HEK293 (cell line): Measurements from ENCODE around the gene UBALD2.
A peak's percentile ranks its signal among the peaks of the same experiment; 100 is the strongest.
"Not testable (repeated sequence)": the region's sequence is repeated elsewhere in the genome, so short reads cannot be mapped to it uniquely, and the experiment has no call there.

Source experiments
- CTCF ChIA-PET: fragments of 350-600 bp; formaldehyde crosslinking; extraction: SDS; loops from one replicate; lab custom pipeline; 2021; ENCODE audit warnings: antibody characterized with exemption; lab: Yijun Ruan, JAX
- POLR2A ChIA-PET: fragments of 300-600 bp; formaldehyde crosslinking; extraction: SDS; loops from one replicate; lab custom pipeline; 2020; ENCODE audit warnings: antibody characterized with exemption, inconsistent platforms; lab: Yijun Ruan, JAX
- H3K27ac ChIP-seq: fragments of 200-500 bp; sonication (Bioruptor generic); 2 replicates; pipeline ENCODE4 v1.5.1; 2014; ENCODE audit warnings: low read depth, low read length, control low read depth, inconsistent platforms; ENCODE audit errors: extremely low read depth
- H3K36me3 ChIP-seq, 2 experiments: fragments of 200-500 bp in 1 of 2; sonication (Bioruptor generic) in 1 of 2; 1 replicate in 1 of 2; 2 replicates in 1 of 2; pipeline ENCODE4 v1.5.1; 2014 to 2017; ENCODE audit warnings: inconsistent platforms in 2 of 2, low read length in 2 of 2; ENCODE audit not compliant: control insufficient read depth in 2 of 2, insufficient read depth in 1 of 2
- H3K4me1 ChIP-seq: fragments of 200-500 bp; sonication (Bioruptor generic); 2 replicates; pipeline ENCODE4 v1.5.1; 2014; ENCODE audit warnings: mild to moderate bottlenecking, low read length, inconsistent platforms; ENCODE audit not compliant: control insufficient read depth, insufficient read depth
- H3K4me3 ChIP-seq: 2 replicates; pipeline ENCODE4 v1.5.1; 2011; ENCODE audit warnings: low read depth, mild to moderate bottlenecking, control low read depth, low read length, moderate library complexity
- H3K9me3 ChIP-seq: fragments of 200-500 bp; sonication (Bioruptor generic); 2 replicates; pipeline ENCODE4 v1.5.1; 2014; ENCODE audit warnings: low read depth, low read length, inconsistent platforms; ENCODE audit not compliant: control insufficient read depth, insufficient read depth
- BCL11A ChIP-seq: fragments of 450-650 bp; formaldehyde crosslinking; IDR thresholded peaks from 2 replicates; pipeline ENCODE4 v1.5.1; 2016; ENCODE audit warnings: low read depth, missing biosample characterization, missing genetic modification characterization
- GLIS2 ChIP-seq: fragments of 450-650 bp; formaldehyde crosslinking; IDR thresholded peaks from 2 replicates; pipeline ENCODE4 v1.5.1; 2016; ENCODE audit warnings: missing biosample characterization, missing genetic modification characterization
- PRDM1 ChIP-seq: fragments of 450-650 bp; formaldehyde crosslinking; IDR thresholded peaks from 2 replicates; pipeline ENCODE4; 2016; ENCODE audit warnings: missing biosample characterization, missing genetic modification characterization
- SCRT2 ChIP-seq: fragments of 450-650 bp; formaldehyde crosslinking; IDR thresholded peaks from 2 replicates; pipeline ENCODE4 v1.5.1; 2016; ENCODE audit warnings: missing biosample characterization, missing genetic modification characterization
- ZNF202 ChIP-seq: fragments of 450-650 bp; formaldehyde crosslinking; IDR thresholded peaks from 2 replicates; pipeline ENCODE4 v1.5.1; 2016; ENCODE audit warnings: missing biosample characterization, missing genetic modification characterization, borderline replicate concordance
- ZNF404 ChIP-seq: fragments of 450-650 bp; formaldehyde crosslinking; IDR thresholded peaks from 2 replicates; pipeline ENCODE4 v1.5.1; 2017; ENCODE audit warnings: missing biosample characterization, missing genetic modification characterization
- ZNF473 ChIP-seq: fragments of 450-650 bp; formaldehyde crosslinking; IDR thresholded peaks from 2 replicates; pipeline ENCODE4 v1.5.1; 2017; ENCODE audit warnings: missing biosample characterization, missing genetic modification characterization
- ZNF521 ChIP-seq: fragments of 450-650 bp; formaldehyde crosslinking; IDR thresholded peaks from 2 replicates; pipeline ENCODE4 v1.5.1; 2017; ENCODE audit warnings: missing biosample characterization, mild to moderate bottlenecking, missing genetic modification characterization
- ZNF629 ChIP-seq: fragments of 450-650 bp; formaldehyde crosslinking; IDR thresholded peaks from 2 replicates; pipeline ENCODE4 v1.5.1; 2017; ENCODE audit warnings: missing biosample characterization, missing genetic modification characterization
- ZNF747 ChIP-seq: fragments of 450-650 bp; formaldehyde crosslinking; IDR thresholded peaks from 2 replicates; pipeline ENCODE4 v1.5.1; 2016; ENCODE audit warnings: missing biosample characterization, missing genetic modification characterization
- TF ChIP-seq, protein P1 (sequence below): fragments of 450-650 bp; formaldehyde crosslinking; IDR thresholded peaks from 2 replicates; pipeline ENCODE4 v1.5.1; 2016; ENCODE audit warnings: missing biosample characterization, missing genetic modification characterization
- TF ChIP-seq, protein P2 (sequence below): fragments of 450-650 bp; formaldehyde crosslinking; IDR thresholded peaks from 2 replicates; pipeline ENCODE4 v1.5.1; 2016; ENCODE audit warnings: missing biosample characterization, missing genetic modification characterization
- TF ChIP-seq, protein P3 (sequence below): fragments of 450-650 bp; formaldehyde crosslinking; IDR thresholded peaks from 2 replicates; pipeline ENCODE4 v1.5.1; 2016; ENCODE audit warnings: missing biosample characterization, missing genetic modification characterization
- TF ChIP-seq, protein P4 (sequence below): fragments of 450-650 bp; formaldehyde crosslinking; IDR thresholded peaks from 2 replicates; pipeline ENCODE4 v1.5.1; 2016; ENCODE audit warnings: missing biosample characterization, missing genetic modification characterization, borderline replicate concordance

The UBALD2 gene

DNA sequence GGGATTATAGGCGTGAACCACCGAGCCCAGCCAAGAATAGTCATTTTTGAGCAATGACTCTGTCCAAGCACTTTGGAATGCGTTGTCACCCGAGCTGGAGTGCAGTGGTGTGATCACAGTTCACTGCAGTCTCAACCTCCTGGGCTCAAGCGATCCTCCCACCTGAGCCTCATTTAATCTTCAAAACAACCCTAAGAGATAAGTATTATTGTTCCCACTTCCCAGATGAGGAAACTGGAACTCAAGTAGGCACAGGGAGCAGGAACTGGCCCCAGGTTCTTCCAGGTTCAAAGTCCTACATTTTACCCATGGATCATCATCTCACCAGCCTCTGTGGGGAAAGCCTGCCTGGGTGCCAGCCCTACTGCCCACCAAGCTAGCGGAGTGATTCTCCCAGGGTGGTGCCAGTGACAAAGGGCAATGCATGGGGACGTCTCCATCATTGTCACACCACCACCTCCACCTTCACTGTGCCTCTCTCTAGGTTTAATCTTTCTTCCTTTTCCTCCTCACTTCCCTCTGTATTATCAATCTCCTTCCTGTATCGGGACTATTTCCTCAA is 13.6 kb upstream of the UBALD2 start:
- no peak overlapping the region for H3K4me3 ChIP-seq
- no peaks in the 10 kb centered on the region for H3K4me1 ChIP-seq
- H3K36me3 ChIP-seq = no peaks in the 10 kb centered on the region
- no peak overlapping the region for H3K27ac ChIP-seq
- ChIA-PET CTCF (no interaction called here), POLR2A (interaction anchor here (0.7 to 2.1 kb wide), 2 partner anchors 8 to 13 kb away, joined by 3 to 7 read pairs; partner anchors contain the start of gene UBALD2)
- TF ChIP-seq, protein P1, sequence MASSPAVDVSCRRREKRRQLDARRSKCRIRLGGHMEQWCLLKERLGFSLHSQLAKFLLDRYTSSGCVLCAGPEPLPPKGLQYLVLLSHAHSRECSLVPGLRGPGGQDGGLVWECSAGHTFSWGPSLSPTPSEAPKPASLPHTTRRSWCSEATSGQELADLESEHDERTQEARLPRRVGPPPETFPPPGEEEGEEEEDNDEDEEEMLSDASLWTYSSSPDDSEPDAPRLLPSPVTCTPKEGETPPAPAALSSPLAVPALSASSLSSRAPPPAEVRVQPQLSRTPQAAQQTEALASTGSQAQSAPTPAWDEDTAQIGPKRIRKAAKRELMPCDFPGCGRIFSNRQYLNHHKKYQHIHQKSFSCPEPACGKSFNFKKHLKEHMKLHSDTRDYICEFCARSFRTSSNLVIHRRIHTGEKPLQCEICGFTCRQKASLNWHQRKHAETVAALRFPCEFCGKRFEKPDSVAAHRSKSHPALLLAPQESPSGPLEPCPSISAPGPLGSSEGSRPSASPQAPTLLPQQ (tag by site-specific recombination) = no peak
- TF ChIP-seq ZNF473 (tag by site-specific recombination) (no peak), ZNF521 (tag by site-specific recombination) (no peak), ZNF202 (no peak), ZNF404 (tag by site-specific recombination) (no peak), SCRT2 (tag by site-specific recombination) (no peak), BCL11A (tag by site-specific recombination) (no peak)
- TF ChIP-seq, protein P2, sequence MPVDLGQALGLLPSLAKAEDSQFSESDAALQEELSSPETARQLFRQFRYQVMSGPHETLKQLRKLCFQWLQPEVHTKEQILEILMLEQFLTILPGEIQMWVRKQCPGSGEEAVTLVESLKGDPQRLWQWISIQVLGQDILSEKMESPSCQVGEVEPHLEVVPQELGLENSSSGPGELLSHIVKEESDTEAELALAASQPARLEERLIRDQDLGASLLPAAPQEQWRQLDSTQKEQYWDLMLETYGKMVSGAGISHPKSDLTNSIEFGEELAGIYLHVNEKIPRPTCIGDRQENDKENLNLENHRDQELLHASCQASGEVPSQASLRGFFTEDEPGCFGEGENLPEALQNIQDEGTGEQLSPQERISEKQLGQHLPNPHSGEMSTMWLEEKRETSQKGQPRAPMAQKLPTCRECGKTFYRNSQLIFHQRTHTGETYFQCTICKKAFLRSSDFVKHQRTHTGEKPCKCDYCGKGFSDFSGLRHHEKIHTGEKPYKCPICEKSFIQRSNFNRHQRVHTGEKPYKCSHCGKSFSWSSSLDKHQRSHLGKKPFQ = 0 out of 2 replicates have a peak, but pooled peaks have one; percentile 14
- TF ChIP-seq, protein P3, sequence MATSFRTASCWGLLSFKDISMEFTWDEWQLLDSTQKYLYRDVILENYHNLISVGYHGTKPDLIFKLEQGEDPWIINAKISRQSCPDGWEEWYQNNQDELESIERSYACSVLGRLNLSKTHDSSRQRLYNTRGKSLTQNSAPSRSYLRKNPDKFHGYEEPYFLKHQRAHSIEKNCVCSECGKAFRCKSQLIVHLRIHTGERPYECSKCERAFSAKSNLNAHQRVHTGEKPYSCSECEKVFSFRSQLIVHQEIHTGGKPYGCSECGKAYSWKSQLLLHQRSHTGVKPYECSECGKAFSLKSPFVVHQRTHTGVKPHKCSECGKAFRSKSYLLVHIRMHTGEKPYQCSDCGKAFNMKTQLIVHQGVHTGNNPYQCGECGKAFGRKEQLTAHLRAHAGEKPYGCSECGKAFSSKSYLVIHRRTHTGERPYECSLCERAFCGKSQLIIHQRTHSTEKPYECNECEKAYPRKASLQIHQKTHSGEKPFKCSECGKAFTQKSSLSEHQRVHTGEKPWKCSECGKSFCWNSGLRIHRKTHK (tag by site-specific recombination) = no peak
- H3K9me3 ChIP-seq = no peaks in the 10 kb centered on the region

DNA sequence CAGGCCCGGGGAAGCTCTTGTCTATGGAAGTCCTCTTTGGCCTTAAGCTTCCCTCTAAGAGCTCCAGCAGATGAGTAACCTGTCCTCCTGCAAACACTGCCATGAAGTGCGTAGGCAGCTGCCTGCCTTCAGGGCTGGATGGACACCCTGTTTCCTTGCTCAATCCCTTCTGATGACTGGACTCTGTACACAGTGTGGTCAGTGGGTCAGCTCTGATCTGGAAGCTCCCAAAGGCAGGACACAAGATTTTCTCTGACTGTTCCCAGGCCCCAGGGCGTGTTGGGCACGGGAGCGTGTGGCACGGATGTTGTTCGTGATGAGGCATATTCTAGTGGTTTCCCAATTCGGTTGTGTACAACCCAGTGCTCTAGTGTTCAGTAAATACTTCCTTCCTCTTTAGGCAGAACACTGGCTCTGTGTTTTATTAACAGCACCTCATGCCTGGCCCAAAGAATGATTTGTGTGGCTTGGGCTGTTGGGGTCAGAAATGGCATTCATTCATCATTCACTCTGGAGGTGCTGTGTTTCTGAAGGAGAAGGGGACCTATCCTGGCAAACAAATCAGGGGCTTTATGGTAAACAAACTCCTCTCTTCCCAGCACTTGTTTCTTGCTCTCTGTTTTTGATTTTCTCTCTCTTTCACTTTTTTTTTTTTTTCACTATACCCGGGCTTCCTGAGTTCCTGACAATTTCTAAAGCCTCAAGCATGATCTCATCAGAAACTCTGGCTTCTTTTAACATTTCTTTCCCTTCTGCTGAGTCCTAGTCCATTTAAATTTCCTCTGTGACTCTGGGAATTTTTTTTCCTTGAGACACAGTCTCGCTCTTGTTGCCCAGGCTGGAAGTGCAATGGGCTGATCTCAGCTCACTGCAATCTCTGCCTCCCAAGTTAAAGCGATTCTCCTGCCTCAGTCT is 12.9 kb upstream of the UBALD2 start:
- Histone ChIP-seq H3K4me1 (no peaks in the 10 kb centered on the region), H3K36me3 (no peaks in the 10 kb centered on the region), H3K4me3 (no peak overlapping the region), H3K27ac (no peak overlapping the region), H3K9me3 (no peaks in the 10 kb centered on the region)
- POLR2A ChIA-PET = interaction anchor here (0.7 to 2.1 kb wide), 2 partner anchors 9 to 13 kb away, joined by 3 to 7 read pairs; partner anchors contain the start of gene UBALD2
- CTCF ChIA-PET = interaction anchor here (0.7 kb wide), 1 partner anchor 102 kb away, joined by 3 read pairs; no protein-coding TSS in a partner anchor
- TF ChIP-seq, protein P1 (tag by site-specific recombination) = no peak
- TF ChIP-seq PRDM1 (tag by site-specific recombination) (peak; percentile 38; the same call in 1 of the 2 replicates), GLIS2 (tag by site-specific recombination) (no peak), ZNF747 (no peak), ZNF629 (no peak)
- TF ChIP-seq, protein P4, sequence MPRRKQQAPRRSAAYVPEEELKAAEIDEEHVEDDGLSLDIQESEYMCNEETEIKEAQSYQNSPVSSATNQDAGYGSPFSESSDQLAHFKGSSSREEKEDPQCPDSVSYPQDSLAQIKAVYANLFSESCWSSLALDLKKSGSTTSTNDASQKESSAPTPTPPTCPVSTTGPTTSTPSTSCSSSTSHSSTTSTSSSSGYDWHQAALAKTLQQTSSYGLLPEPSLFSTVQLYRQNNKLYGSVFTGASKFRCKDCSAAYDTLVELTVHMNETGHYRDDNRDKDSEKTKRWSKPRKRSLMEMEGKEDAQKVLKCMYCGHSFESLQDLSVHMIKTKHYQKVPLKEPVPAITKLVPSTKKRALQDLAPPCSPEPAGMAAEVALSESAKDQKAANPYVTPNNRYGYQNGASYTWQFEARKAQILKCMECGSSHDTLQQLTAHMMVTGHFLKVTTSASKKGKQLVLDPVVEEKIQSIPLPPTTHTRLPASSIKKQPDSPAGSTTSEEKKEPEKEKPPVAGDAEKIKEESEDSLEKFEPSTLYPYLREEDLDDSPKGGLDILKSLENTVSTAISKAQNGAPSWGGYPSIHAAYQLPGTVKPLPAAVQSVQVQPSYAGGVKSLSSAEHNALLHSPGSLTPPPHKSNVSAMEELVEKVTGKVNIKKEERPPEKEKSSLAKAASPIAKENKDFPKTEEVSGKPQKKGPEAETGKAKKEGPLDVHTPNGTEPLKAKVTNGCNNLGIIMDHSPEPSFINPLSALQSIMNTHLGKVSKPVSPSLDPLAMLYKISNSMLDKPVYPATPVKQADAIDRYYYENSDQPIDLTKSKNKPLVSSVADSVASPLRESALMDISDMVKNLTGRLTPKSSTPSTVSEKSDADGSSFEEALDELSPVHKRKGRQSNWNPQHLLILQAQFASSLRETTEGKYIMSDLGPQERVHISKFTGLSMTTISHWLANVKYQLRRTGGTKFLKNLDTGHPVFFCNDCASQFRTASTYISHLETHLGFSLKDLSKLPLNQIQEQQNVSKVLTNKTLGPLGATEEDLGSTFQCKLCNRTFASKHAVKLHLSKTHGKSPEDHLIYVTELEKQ (tag by site-specific recombination) = no peak

DNA sequence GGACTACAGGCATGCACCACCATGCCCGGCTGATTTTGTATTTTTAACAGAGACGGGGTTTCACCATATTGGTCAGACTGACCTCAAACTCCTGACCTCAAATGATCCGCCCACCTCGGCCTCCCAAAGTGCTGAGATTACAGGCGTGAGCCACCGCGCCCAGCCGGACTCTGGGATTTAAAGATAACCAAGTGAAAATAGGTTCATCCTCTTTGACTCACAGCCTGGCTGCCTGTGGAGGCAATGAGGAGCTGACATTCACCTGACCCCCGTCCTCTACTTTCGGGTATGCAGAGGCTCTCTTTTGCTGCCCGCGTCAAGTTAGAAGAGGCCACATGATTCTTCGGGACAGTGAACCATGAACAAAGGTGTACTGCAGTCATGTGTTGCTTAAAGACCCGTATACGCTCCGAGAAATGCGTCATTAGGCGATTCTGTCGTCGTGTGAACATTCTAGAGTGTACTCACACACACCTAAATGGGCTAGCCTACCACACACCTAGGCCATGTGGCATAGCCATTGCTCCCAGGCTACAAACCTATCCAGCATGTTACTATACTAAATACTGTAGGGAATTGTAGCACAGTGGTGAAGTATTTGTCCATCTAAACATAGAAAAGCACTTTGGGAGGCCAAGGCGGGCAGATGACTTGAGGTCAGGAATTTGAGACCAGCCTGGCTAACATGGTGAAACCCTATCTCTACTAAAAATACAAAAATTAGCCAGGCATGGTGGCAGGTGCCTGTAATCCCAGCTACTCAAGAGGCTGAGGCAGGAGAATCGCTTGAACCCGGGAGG is 12.0 kb upstream of the UBALD2 start:
- H3K9me3 ChIP-seq, H3K36me3 ChIP-seq, H3K4me1 ChIP-seq, POLR2A ChIA-PET, H3K27ac ChIP-seq, H3K4me3 ChIP-seq: not testable (repeated sequence)
- CTCF ChIA-PET = interaction anchor here (0.7 kb wide), 1 partner anchor 103 kb away, joined by 3 read pairs; no protein-coding TSS in a partner anchor
